Prostate gland (tissue), 2 donors: Measurements from ENCODE around the gene SHISA4. TPM values are rescaled to one million over a fixed set of nuclear protein-coding genes. Genes with fewer than 3 reads are reported as not detected.

Experiments
- DNase-seq: peaks from one replicate; pipeline ENCODE4 v3.0.0-alpha.2; 2019; ENCODE audit warnings: low spot score
- H3K27ac ChIP-seq, 2 donors: fragments of 200-600 bp; sonication (generic); 2 replicates each; pipeline ENCODE4 v1.5.1; 2017 to 2019
- H3K27me3 ChIP-seq: fragments of 200-600 bp; sonication (generic); replicated peaks from 2 replicates; pipeline ENCODE4 v1.5.1; 2019; ENCODE audit not compliant: insufficient read depth
- H3K36me3 ChIP-seq, 2 donors: fragments of 200-600 bp; sonication (generic); 1 replicate in 1 of 2; 2 replicates in 1 of 2; pipeline versions ENCODE4 v1.5.1 to v1.8.1; 2017 to 2019
- H3K4me1 ChIP-seq: fragments of 200-600 bp; sonication (generic); replicated peaks from 2 replicates; pipeline ENCODE4 v1.5.1; 2019
- H3K4me3 ChIP-seq, 2 donors: fragments of 200-600 bp; sonication (generic); 2 replicates each; pipeline ENCODE4 v1.5.1; 2017 to 2019
- H3K9me3 ChIP-seq: fragments of 200-600 bp; sonication (generic); 2 replicates; pipeline ENCODE4 v1.5.1; 2017
- CTCF ChIP-seq, 4 experiments: fragments of 200-600 bp in 2 of 4; fragments of 450-650 bp in 2 of 4; sonication (generic) in 2 of 4; IDR thresholded peaks; 1 replicate in 3 of 4; 2 replicates in 1 of 4; pipeline ENCODE4 v1.5.1; 2016 to 2019; ENCODE audit warnings: antibody characterized with exemption in 4 of 4, mild to moderate bottlenecking in 2 of 4, moderate library complexity in 2 of 4
- POLR2A ChIP-seq: fragments of 450-650 bp; IDR thresholded peaks from one replicate; pipeline ENCODE4 v1.6.1; 2016; ENCODE audit warnings: antibody characterized with exemption, mild to moderate bottlenecking
- POLR2AphosphoS5 ChIP-seq: sonication (generic); formaldehyde crosslinking; IDR thresholded peaks from one replicate; pipeline ENCODE4 v1.6.1; 2017; ENCODE audit warnings: antibody characterized with exemption
- WGBS: methylation state at CpG from one replicate; pipeline ENCODE4 v1.1.5; 2018; 5-methylcytosine and 5-hydroxymethylcytosine counted together
- intact Hi-C: fragments of 100-400 bp; cut with DNase I; formaldehyde crosslinking; loops from one replicate; pipeline ENCODE4 v1.14.2; 2022
- total RNA-seq, 2 donors: library from RNA; depleted of rRNA; stranded (reverse); fragments of >200 nt; gene quantifications; one replicate each; pipeline ENCODE4 v1.1.0, GENCODE V29; 2016

Gene SHISA4
- total RNA-seq, 2 donors from 2014 or later = 24.5 to 61.9 TPM

- 23% methylated on average over 1 of the region's 1 CpG for WGBS
- no peaks in the 10 kb centered on the region for H3K36me3 ChIP-seq
- DNase-seq = no peak
- no peaks in the 10 kb centered on the region for H3K9me3 ChIP-seq
- no peak overlapping the region for H3K4me3 ChIP-seq
- no peaks in the 10 kb centered on the region for H3K27me3 ChIP-seq
- peak overlapping the region in 1 of 2 donors; percentile 2 for H3K27ac ChIP-seq
- TF ChIP-seq POLR2AphosphoS5 = no peak
- TF ChIP-seq CTCF (IDR thresholded peaks at IDR 0.05) = no peak
- TF ChIP-seq POLR2A = no peak
- intact Hi-C loops = no loop called here
- H3K4me1 ChIP-seq = peaks cover 3% of the 10 kb centered on the region
Observed at GRCh38 chr1:201884425-201884824, 4.3 kb upstream of the SHISA4 start.

GRCh38 chr1:201885531-201886075, 3.1 kb upstream of the SHISA4 start:
- TF ChIP-seq POLR2A = no peak
- no peak for TF ChIP-seq CTCF (IDR thresholded peaks at IDR 0.05)
- TF ChIP-seq POLR2AphosphoS5 = no peak
- WGBS = 79% methylated on average over 6 of the region's 6 CpGs
- peaks cover 3% of the 10 kb centered on the region for H3K4me1 ChIP-seq
- H3K27ac ChIP-seq = peak overlapping the region in 1 of 2 donors; percentile 5
- H3K9me3 ChIP-seq = no peaks in the 10 kb centered on the region
- DNase-seq = no peak
- no peaks in the 10 kb centered on the region for H3K36me3 ChIP-seq
- H3K27me3 ChIP-seq = no peaks in the 10 kb centered on the region
- intact Hi-C loops = loop anchor here (5.0 kb wide), 1 partner anchor 53 kb away; no protein-coding TSS in a partner anchor
- no peak overlapping the region for H3K4me3 ChIP-seq

- intact Hi-C loops = loop anchor here (5.0 kb wide), 1 partner anchor 54 kb away; no protein-coding TSS in a partner anchor
- DNase-seq = no peak
- 79% methylated on average over 9 of the region's 9 CpGs for WGBS
- TF ChIP-seq CTCF (IDR thresholded peaks at IDR 0.05) (no peak), POLR2AphosphoS5 (no peak), POLR2A (no peak)
- H3K36me3 ChIP-seq = no peaks in the 10 kb centered on the region
- no peak overlapping the region for H3K27ac ChIP-seq
- peaks cover 3% of the 10 kb centered on the region for H3K4me1 ChIP-seq
- no peak overlapping the region for H3K4me3 ChIP-seq
- no peaks in the 10 kb centered on the region for H3K9me3 ChIP-seq
- H3K27me3 ChIP-seq = no peaks in the 10 kb centered on the region
Observed at GRCh38 chr1:201886103-201886885, 2.4 kb upstream of the SHISA4 start.

- Histone ChIP-seq H3K9me3 (no peaks in the 10 kb centered on the region), H3K36me3 (no peaks in the 10 kb centered on the region), H3K27ac (no peak overlapping the region), H3K27me3 (no peaks in the 10 kb centered on the region), H3K4me3 (no peak overlapping the region), H3K4me1 (peaks cover 3% of the 10 kb centered on the region)
- no peak for TF ChIP-seq POLR2AphosphoS5
- TF ChIP-seq POLR2A = no peak
- no peak for TF ChIP-seq CTCF (IDR thresholded peaks at IDR 0.05)
- intact Hi-C loops = loop anchor here (5.0 kb wide), 1 partner anchor 55 kb away; no protein-coding TSS in a partner anchor
- no peak for DNase-seq
- WGBS = 79% methylated on average over 5 of the region's 5 CpGs
Observed at GRCh38 chr1:201887116-201887866, 1.4 kb upstream of the SHISA4 start.
